IMR-90 (cell line): ENCODE data around the gene NCKAP5. TPM values are rescaled to one million over a fixed set of nuclear protein-coding genes. Genes with fewer than 3 reads are reported as not detected.

Experiments
- ATAC-seq: fragments of 200-7000 bp; cut with Tn5 transposase; 2 replicates; pipeline ENCODE4 v1.9.1; 2020; ENCODE audit warnings: low read depth, mild to moderate bottlenecking, moderate library complexity
- BruUV-seq: library from RNA; stranded (reverse); fragments of 400-500 nt; replicated peaks from 2 replicates; lab custom pipeline; 2021; lab: Mats Ljungman, UMichigan
- CTCF ChIA-PET: fragments of 300-600 bp; formaldehyde crosslinking; extraction: SDS; loops from one replicate; lab custom pipeline; 2021; ENCODE audit warnings: antibody characterized with exemption; lab: Yijun Ruan, JAX
- POLR2A ChIA-PET: fragments of 300-600 bp; sonication (Branson Sonifier 250); formaldehyde crosslinking; loops from one replicate; lab custom pipeline; 2022; ENCODE audit warnings: antibody characterized with exemption; ENCODE audit not compliant: unreplicated experiment; lab: Charles Lee
- DNase-seq: peaks from one replicate; pipeline ENCODE4 v3.0.0; 2013
- H2AFZ ChIP-seq: replicated peaks from 2 replicates; pipeline ENCODE3; 2013; ENCODE audit warnings: low read length, mild to moderate bottlenecking; ENCODE audit not compliant: poor library complexity
- H2AK5ac ChIP-seq: 2 replicates; pipeline ENCODE4 v1.6.1; 2013; ENCODE audit warnings: low read depth, low read length, inconsistent platforms
- H2AK9ac ChIP-seq: replicated peaks from 2 replicates; pipeline ENCODE3; 2013; ENCODE audit warnings: mild to moderate bottlenecking, low read depth, low read length, moderate library complexity; ENCODE audit not compliant: poor library complexity
- H2BK120ac ChIP-seq: 2 replicates; pipeline ENCODE4 v1.6.1; 2013; ENCODE audit warnings: low read depth, low read length, inconsistent platforms
- H2BK15ac ChIP-seq: 3 replicates; pipeline ENCODE4 v1.6.1; 2013; ENCODE audit warnings: low read depth, low read length, inconsistent platforms
- H2BK20ac ChIP-seq: 2 replicates; pipeline ENCODE4 v1.6.1; 2013; ENCODE audit warnings: low read depth, mild to moderate bottlenecking, inconsistent platforms, low read length, moderate library complexity
- H2BK5ac ChIP-seq: 2 replicates; pipeline ENCODE4 v1.6.1; 2013; ENCODE audit warnings: mild to moderate bottlenecking, low read depth, low read length, inconsistent platforms; ENCODE audit not compliant: poor library complexity, severe bottlenecking
- H3K14ac ChIP-seq: replicated peaks from 2 replicates; pipeline ENCODE4 v1.6.1; 2013; ENCODE audit warnings: low read depth, low read length, inconsistent platforms
- H3K18ac ChIP-seq: 2 replicates; pipeline ENCODE4 v1.6.1; 2013; ENCODE audit warnings: low read depth, low read length, control low read depth
- H3K23ac ChIP-seq: 2 replicates; pipeline ENCODE4 v1.6.1; 2013; ENCODE audit warnings: low read depth, low read length, inconsistent platforms
- H3K27ac ChIP-seq: 2 replicates; pipeline ENCODE4 v1.5.1; 2013; ENCODE audit warnings: mild to moderate bottlenecking, control low read depth, low read length; ENCODE audit not compliant: insufficient read depth
- H3K27me3 ChIP-seq: 2 replicates; pipeline ENCODE4 v1.6.1; 2013; ENCODE audit warnings: low read length; ENCODE audit not compliant: control insufficient read depth, insufficient read depth
- H3K36me3 ChIP-seq: 2 replicates; pipeline ENCODE4 v1.6.1; 2013; ENCODE audit warnings: low read length, mixed read lengths; ENCODE audit not compliant: control insufficient read depth, insufficient read depth
- H3K4ac ChIP-seq: 2 replicates; pipeline ENCODE4 v1.6.1; 2013; ENCODE audit warnings: low read depth, low read length, inconsistent platforms
- H3K4me1 ChIP-seq: 2 replicates; pipeline ENCODE4 v1.6.1; 2013; ENCODE audit warnings: low read length, mixed read lengths; ENCODE audit not compliant: control insufficient read depth, insufficient read depth
- H3K4me2 ChIP-seq: 2 replicates; pipeline ENCODE4 v1.6.1; 2013; ENCODE audit warnings: low read depth, mild to moderate bottlenecking, control low read depth, low read length, moderate library complexity
- H3K4me3 ChIP-seq: 2 replicates; pipeline ENCODE4 v1.5.1; 2013; ENCODE audit warnings: low read depth, mild to moderate bottlenecking, control low read depth, low read length, moderate library complexity; ENCODE audit not compliant: insufficient read depth
- H3K56ac ChIP-seq: 2 replicates; pipeline ENCODE4 v1.6.1; 2013; ENCODE audit warnings: low read length, inconsistent platforms; ENCODE audit not compliant: insufficient read depth; ENCODE audit errors: extremely low read depth
- H3K79me1 ChIP-seq, 2 experiments: 2 replicates each; pipeline ENCODE4 v1.6.1; 2013; ENCODE audit warnings: low read length in 2 of 2, inconsistent platforms in 1 of 2, low read depth in 1 of 2
- H3K9ac ChIP-seq: 2 replicates; pipeline ENCODE4 v1.6.1; 2013; ENCODE audit warnings: low read depth, low read length, control low read depth
- H3K9me1 ChIP-seq: 2 replicates; pipeline ENCODE4 v1.6.1; 2013; ENCODE audit warnings: low read length, inconsistent platforms; ENCODE audit not compliant: insufficient read depth
- H3K9me3 ChIP-seq: 2 replicates; pipeline ENCODE4 v1.6.1; 2013; ENCODE audit warnings: low read length; ENCODE audit not compliant: control insufficient read depth, insufficient read depth
- H4K20me1 ChIP-seq: 2 replicates; pipeline ENCODE4 v1.6.1; 2013; ENCODE audit warnings: low read length, inconsistent platforms; ENCODE audit not compliant: insufficient read depth
- H4K5ac ChIP-seq: 2 replicates; pipeline ENCODE4 v1.6.1; 2013; ENCODE audit warnings: mild to moderate bottlenecking, low read depth, low read length, control low read depth
- H4K8ac ChIP-seq, 2 experiments: 2 replicates each; pipeline ENCODE4 v1.6.1; 2013; ENCODE audit warnings: low read depth in 2 of 2, low read length in 2 of 2, control low read depth in 1 of 2, inconsistent platforms in 1 of 2
- H4K91ac ChIP-seq: 2 replicates; pipeline ENCODE4 v1.6.1; 2013; ENCODE audit warnings: low read depth, low read length, inconsistent platforms; ENCODE audit not compliant: insufficient read depth
- BHLHE40 ChIP-seq: fragments of 150-350 bp; IDR thresholded peaks from 2 replicates; pipeline ENCODE4 v1.6.1; 2016; ENCODE audit warnings: mild to moderate bottlenecking, low read depth, low read length
- CEBPB ChIP-seq: IDR thresholded peaks from 2 replicates; pipeline ENCODE4 v1.6.1; 2012; ENCODE audit warnings: low read depth, low read length, improper control_type of control experiment
- CHD1 ChIP-seq: IDR thresholded peaks from 2 replicates; pipeline ENCODE4 v1.6.1; 2012; ENCODE audit warnings: low read depth, low read length, improper control_type of control experiment
- FOS ChIP-seq: fragments of 150-350 bp; IDR thresholded peaks from 2 replicates; pipeline ENCODE4 v1.6.1; 2016; ENCODE audit warnings: low read depth, low read length
- MAFK ChIP-seq: IDR thresholded peaks from 2 replicates; pipeline ENCODE4 v1.6.1; 2012; ENCODE audit warnings: low read depth, low read length, improper control_type of control experiment
- MAZ ChIP-seq: IDR thresholded peaks from 2 replicates; pipeline ENCODE4 v1.6.1; 2012; ENCODE audit warnings: low read depth, mild to moderate bottlenecking, low read length, improper control_type of control experiment, moderate library complexity, borderline replicate concordance
- MXI1 ChIP-seq: IDR thresholded peaks from 2 replicates; pipeline ENCODE4 v1.6.1; 2012; ENCODE audit warnings: low read depth, mild to moderate bottlenecking, low read length, moderate library complexity, borderline replicate concordance
- NFE2L2 ChIP-seq: fragments of 150-350 bp; IDR thresholded peaks from 2 replicates; pipeline ENCODE4 v1.6.1; 2016; ENCODE audit warnings: low read depth, mild to moderate bottlenecking, low read length
- POLR2A ChIP-seq: IDR thresholded peaks from 2 replicates; pipeline ENCODE4 v1.6.1; 2012; ENCODE audit warnings: mild to moderate bottlenecking, low read depth, low read length
- RAD21 ChIP-seq: IDR thresholded peaks from 2 replicates; pipeline ENCODE4 v1.6.1; 2012; ENCODE audit warnings: low read length, improper control_type of control experiment
- RCOR1 ChIP-seq: IDR thresholded peaks from 2 replicates; pipeline ENCODE4 v1.6.1; 2012; ENCODE audit warnings: mild to moderate bottlenecking, low read length, improper control_type of control experiment; ENCODE audit not compliant: insufficient replicate concordance
- RFX5 ChIP-seq: IDR thresholded peaks from 2 replicates; pipeline ENCODE4 v1.8.0; 2012; ENCODE audit warnings: low read depth, mild to moderate bottlenecking, low read length, moderate library complexity
- SMC3 ChIP-seq: fragments of 150-350 bp; IDR thresholded peaks from 2 replicates; pipeline ENCODE4 v1.6.1; 2016; ENCODE audit warnings: low read depth, mild to moderate bottlenecking, antibody characterized with exemption, low read length, moderate library complexity
- WGBS, 2 experiments: methylation state at CpG; one replicate each; pipeline versions ENCODE4 v1.1.5 to v1.1.7; 2013; ENCODE audit warnings: missing lambda C conversion rate in 2 of 2; ENCODE audit not compliant: insufficient read length in 1 of 2; ENCODE audit errors: extremely low coverage in 2 of 2; 5-methylcytosine and 5-hydroxymethylcytosine counted together
- dilution Hi-C: fragments of 300-500 bp; cut with HindIII; formaldehyde crosslinking; loops from one replicate; pipeline ENCODE4 v1.14.3; 2018; ENCODE audit warnings: low sequenced_read_pairs; ENCODE audit not compliant: unreplicated experiment
- in situ Hi-C: fragments of 300-500 bp; cut with MboI; formaldehyde crosslinking; loops from 3 replicates; pipeline ENCODE4 v1.14.3; 2019; ENCODE audit warnings: low sequenced_read_pairs, inconsistent platforms, mixed read lengths
- intact Hi-C: fragments of 100-400 bp; cut with micrococcal nuclease; formaldehyde crosslinking; loops from 2 replicates; pipeline ENCODE4 v1.10.0; 2022
- polyA plus RNA-seq, 3 experiments: library from polyadenylated mRNA; depleted of rRNA; stranded (reverse); fragments of >200 nt; gene quantifications; 2 replicates each; pipeline ENCODE4 v1.2.3, GENCODE V29; 2012; ENCODE audit warnings: low replicate concordance in 1 of 3
- total RNA-seq: library from RNA; depleted of rRNA; stranded (reverse); fragments of >200 nt; gene quantifications from 2 replicates; pipeline ENCODE4 v1.2.3, GENCODE V29; 2012
- TF ChIP-seq, protein P1 (sequence below): conservative IDR thresholded peaks from 2 replicates; pipeline ENCODE4 v1.5.1; 2012; ENCODE audit warnings: mild to moderate bottlenecking, low read depth, low read length, improper control_type of control experiment
- TF ChIP-seq, protein P2 (sequence below): fragments of 150-350 bp; IDR thresholded peaks from 2 replicates; pipeline ENCODE4 v1.6.1; 2017; ENCODE audit warnings: mild to moderate bottlenecking, antibody characterized with exemption, low read length, low read depth
- TF ChIP-seq, protein P3 (sequence below): fragments of 150-350 bp; IDR thresholded peaks from 2 replicates; pipeline ENCODE4 v1.6.1; 2016; ENCODE audit warnings: low read depth, mild to moderate bottlenecking, low read length, moderate library complexity, borderline replicate concordance

NCKAP5 gene
- total and polyA plus RNA-seq, 2 of the 4 experiments (the other 2 are of a cell fraction), result 2.7 to 3.9 TPM

DNA sequence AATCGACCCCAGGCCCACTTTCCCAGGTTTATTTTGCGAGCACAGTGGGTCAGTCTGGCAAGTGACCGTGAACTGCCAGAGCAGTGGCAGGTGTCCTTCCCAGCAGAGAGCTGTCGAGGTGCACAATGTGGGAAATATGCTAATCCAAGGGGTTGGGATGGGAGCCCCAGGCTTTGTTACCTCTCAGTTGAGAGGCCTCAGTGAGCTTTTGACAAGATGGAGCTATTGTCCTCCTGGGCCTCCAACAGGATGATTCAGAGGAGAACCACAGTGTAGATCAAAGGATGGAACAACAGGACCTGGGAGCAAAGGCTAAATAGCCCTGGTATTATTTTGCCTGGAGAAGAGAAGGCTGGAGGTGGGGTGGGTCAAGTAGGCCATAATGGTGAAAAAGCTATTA, 150.8 kb downstream of the NCKAP5 start:
- intact Hi-C loops (loop anchor here (10.0 kb wide), 1 partner anchor 367 kb away; no protein-coding TSS in a partner anchor), in situ Hi-C loops (no loop called here), dilution Hi-C loops (no loop called here)
- no TSS peak for BruUV-seq
- Histone ChIP-seq H3K4me1 (peaks cover 12% of the 10 kb centered on the region), H3K9me1 (peaks cover 12% of the 10 kb centered on the region), H4K5ac (no peak overlapping the region), H3K4me2 (no peak overlapping the region), H4K20me1 (no peaks in the 10 kb centered on the region), H2BK20ac (no peak overlapping the region), H4K91ac (no peak overlapping the region), H2AFZ (no peak overlapping the region), H3K27me3 (no peaks in the 10 kb centered on the region), H3K18ac (no peak overlapping the region), H2BK15ac (no peak overlapping the region), H2BK120ac (no peak overlapping the region), H3K23ac (no peak overlapping the region), H2AK5ac (no peak overlapping the region), H3K9ac (no peak overlapping the region), H3K14ac (no peak overlapping the region), H3K56ac (no peak overlapping the region), H2AK9ac (no peak overlapping the region), H3K4me3 (no peak overlapping the region), H3K9me3 (no peaks in the 10 kb centered on the region), H4K8ac (no peak overlapping the region), H3K79me1 (0 out of 4 replicates have a peak, but pooled peaks cover 0 to 6% of the 10 kb centered on the region in 2 experiments), H3K36me3 (no peaks in the 10 kb centered on the region), H3K4ac (no peak overlapping the region), H3K27ac (no peak overlapping the region), H2BK5ac (no peak overlapping the region)
- TF ChIP-seq MAFK, result no peak
- no peak for TF ChIP-seq SMC3
- TF ChIP-seq RCOR1, result no peak
- TF ChIP-seq POLR2A, result no peak
- TF ChIP-seq MXI1, result no peak
- TF ChIP-seq, protein P1, sequence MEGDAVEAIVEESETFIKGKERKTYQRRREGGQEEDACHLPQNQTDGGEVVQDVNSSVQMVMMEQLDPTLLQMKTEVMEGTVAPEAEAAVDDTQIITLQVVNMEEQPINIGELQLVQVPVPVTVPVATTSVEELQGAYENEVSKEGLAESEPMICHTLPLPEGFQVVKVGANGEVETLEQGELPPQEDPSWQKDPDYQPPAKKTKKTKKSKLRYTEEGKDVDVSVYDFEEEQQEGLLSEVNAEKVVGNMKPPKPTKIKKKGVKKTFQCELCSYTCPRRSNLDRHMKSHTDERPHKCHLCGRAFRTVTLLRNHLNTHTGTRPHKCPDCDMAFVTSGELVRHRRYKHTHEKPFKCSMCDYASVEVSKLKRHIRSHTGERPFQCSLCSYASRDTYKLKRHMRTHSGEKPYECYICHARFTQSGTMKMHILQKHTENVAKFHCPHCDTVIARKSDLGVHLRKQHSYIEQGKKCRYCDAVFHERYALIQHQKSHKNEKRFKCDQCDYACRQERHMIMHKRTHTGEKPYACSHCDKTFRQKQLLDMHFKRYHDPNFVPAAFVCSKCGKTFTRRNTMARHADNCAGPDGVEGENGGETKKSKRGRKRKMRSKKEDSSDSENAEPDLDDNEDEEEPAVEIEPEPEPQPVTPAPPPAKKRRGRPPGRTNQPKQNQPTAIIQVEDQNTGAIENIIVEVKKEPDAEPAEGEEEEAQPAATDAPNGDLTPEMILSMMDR, result no peak
- TF ChIP-seq RFX5, result no peak
- TF ChIP-seq, protein P2, sequence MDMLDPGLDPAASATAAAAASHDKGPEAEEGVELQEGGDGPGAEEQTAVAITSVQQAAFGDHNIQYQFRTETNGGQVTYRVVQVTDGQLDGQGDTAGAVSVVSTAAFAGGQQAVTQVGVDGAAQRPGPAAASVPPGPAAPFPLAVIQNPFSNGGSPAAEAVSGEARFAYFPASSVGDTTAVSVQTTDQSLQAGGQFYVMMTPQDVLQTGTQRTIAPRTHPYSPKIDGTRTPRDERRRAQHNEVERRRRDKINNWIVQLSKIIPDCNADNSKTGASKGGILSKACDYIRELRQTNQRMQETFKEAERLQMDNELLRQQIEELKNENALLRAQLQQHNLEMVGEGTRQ, result no peak
- no peak for TF ChIP-seq CEBPB
- no peak for TF ChIP-seq MAZ
- TF ChIP-seq NFE2L2, result no peak
- TF ChIP-seq, protein P3, sequence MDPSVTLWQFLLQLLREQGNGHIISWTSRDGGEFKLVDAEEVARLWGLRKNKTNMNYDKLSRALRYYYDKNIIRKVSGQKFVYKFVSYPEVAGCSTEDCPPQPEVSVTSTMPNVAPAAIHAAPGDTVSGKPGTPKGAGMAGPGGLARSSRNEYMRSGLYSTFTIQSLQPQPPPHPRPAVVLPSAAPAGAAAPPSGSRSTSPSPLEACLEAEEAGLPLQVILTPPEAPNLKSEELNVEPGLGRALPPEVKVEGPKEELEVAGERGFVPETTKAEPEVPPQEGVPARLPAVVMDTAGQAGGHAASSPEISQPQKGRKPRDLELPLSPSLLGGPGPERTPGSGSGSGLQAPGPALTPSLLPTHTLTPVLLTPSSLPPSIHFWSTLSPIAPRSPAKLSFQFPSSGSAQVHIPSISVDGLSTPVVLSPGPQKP, result no peak
- no peak for TF ChIP-seq BHLHE40
- no peak for TF ChIP-seq CHD1
- no peak for TF ChIP-seq FOS
- TF ChIP-seq RAD21, result no peak
- no peak for DNase-seq
- CTCF ChIA-PET, result no interaction called here
- no peak for ATAC-seq
- no CpG with 5 or more reads among the region's 4 CpGs for WGBS, 2 experiments
- POLR2A ChIA-PET, result no interaction called here
